ENCODE measurements around the gene LRRC1.

The LRRC1 gene

DNA sequence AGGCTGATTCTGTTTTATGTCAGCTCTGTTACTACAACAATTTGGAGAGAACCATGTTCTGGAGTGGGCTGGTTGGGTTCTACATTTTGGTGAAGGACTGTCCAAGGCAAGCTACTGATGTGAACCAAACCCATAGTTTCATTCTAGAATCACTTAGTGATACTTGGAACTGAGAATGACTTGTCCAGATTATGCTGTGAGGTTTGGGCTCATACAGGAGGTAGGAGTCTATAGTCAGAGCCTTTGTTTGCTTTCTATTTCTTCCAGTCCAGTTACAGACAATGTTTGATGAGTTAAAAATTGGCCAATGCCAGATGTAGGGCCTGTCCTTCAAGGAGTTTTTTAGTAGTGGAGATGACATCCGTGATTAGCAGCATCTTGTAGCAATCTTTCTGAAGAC is 97.9 kb downstream of the LRRC1 start:
- no peak for DNase-seq

DNA sequence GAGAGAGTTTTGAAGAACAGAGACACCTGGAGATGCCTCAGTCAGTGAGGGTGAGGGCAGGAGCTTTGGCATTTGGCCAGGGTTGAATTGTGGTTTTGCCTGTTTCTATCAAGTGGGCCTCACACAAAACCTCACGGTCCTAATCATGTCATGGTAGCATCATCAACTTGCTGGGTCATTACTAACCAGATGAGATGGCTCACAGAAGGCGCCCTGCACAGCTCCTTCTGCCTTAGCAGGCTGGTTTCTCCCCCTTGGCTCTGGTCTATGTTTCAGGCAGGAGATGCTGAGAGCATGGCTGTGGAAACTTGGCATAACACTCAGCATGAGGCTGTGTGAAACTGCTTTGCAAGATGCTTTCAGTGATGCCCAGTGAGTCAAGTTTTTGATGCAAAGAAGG is 99.3 kb downstream of the LRRC1 start:
- peak in 2 of 5 experiments; percentile 9 to 75 for DNase-seq

DNA sequence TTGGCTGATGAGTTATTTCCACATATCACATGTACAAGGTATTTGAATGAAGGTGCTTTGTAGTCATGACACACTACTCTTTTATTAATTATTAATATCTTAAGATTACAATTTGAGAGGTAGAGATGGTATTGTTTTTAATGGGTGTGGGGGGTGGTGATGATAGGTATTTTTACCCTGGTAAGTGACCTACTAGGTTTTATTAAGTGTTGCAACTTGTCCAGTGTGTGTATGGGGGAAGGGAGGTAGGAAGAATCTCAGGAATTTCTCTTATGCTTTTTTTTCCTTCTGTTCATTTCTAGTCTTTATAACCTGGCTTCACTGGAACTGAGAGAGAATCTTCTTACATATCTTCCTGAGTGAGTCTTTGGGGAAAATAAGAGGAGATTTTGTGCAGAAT is 101.4 kb downstream of the LRRC1 start:
- DNase-seq: no peak

DNA sequence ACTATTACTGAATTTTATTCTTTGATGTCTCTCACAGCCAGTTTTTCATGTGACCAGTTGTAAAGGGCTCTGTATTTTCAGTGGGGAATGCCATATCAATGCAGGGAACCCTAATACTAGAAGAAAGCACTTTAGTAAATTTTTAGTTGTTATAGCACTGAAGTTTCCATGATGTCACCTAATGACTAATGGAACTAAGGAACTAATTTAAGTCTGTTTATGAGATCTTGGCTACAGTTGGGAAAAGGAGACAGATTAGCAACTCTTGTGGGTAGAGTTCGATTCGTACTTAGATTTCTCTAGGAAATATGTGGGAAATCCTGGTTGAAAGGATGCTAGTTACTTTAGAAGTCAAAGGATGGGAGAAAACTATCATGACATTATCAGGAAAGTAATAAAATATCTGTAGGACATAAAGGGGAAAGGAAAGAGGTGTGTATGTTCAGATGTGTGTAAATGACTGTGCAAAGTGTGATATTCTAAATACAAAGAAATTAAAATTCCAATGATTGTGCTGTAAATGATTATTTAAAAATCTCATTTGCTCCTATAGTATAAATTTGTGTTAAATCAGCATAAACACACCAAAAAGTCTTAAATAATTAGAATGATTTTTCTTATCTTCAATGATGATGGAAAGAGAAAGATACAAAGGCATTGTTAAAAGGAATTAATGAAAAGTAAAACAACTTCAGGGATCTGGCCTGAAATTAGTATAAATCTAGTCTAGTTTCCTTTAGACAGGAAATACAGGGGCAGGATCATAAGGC is 103.4 kb downstream of the LRRC1 start:
- no peak for DNase-seq

DNA sequence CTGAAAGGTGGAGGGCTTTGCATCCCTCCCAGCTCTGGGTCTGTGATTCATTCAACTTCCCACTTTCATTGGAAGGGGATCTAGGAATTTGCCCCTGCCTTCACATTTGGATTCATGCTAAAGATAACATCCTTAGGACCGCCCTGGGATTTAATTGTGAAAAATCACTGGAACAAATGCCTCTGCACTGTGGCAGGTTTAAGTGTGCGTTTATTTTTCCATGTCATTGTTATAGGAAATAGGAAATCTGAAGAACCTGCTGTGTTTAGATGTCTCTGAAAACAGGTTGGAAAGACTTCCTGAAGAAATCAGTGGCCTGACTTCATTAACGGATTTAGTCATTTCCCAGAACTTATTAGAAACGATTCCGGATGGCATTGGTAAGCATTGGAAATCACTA is 104.7 kb downstream of the LRRC1 start:
- DNase-seq: no peak

DNA sequence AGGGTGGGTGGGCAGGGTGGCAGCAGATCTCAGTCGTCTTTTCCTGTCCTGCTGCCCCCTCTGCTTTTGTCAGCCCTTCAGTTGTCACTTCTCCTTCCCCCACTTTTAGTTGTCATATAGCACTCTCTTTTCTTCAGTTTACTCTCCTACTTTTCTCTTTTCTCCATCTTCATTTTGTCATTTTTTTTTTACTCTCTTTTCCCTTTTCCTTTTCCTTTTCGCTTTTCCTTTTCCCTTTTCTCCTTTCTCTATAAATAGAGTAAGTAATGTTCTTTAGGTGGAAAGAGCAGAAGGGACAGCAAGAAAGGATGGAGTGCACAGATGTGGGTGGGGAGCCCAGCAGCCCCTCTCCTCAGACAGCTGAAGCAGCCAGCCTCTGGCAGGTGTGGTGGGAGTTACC is 108.6 kb downstream of the LRRC1 start:
- no peak for DNase-seq

DNA sequence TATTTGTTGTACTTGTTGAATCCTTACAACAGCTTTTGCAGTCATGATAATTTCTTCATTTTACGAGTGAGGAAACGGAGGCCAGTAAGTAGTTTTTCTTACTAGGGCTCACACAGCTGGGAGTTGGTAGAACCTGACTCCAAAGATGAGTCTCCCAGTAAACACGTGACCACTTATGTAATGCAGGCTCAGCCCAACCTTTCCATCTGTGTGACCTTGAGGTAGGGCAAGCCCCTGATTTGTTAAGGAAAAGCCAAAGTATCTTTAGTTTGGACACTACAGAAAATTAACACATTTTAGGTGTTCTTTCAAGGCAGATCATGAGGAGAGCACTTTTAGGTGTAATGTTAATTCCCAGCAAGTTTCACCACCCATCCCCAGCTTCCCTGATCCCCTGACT is 111.3 kb downstream of the LRRC1 start:
- no peak for DNase-seq

DNA sequence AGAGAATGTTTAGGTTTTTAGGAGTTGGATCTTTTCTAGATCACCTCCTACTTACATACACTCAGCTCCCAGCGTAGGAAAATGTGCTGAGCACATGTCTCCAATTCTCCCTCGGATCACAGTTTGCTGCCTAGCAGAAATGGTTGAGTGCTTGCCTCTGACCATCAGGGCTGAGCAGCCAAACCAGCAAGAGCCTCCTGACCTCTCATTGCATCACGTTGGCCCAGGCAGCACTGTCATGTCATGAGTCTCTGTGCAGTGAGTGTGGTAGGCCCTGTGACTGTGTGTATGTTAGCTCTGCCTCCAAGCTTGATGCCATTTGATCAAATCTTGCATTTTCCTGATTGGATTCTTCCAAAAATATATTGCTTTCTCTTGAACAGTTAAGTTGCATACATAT is 112.0 kb downstream of the LRRC1 start:
- no peak for DNase-seq

DNA sequence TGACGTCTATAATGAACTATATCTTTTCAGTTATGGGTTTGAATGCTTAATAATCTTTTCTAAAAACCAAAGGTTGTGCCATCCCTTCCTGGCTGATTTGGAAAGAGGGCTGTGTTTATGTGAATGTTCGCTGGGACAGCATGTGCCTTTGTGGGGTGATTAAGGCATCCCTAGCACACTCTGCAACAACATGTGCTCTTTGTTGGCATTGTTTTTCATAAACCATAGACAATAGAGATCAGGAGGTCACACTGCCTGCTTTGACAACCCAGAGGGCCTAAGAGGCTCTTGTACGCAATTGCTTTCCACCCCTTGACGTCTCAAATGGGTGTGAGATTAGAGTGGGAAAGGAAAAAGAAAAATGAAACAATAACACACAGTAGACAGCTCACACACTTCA is 116.0 kb downstream of the LRRC1 start:
- no peak for DNase-seq

DNA sequence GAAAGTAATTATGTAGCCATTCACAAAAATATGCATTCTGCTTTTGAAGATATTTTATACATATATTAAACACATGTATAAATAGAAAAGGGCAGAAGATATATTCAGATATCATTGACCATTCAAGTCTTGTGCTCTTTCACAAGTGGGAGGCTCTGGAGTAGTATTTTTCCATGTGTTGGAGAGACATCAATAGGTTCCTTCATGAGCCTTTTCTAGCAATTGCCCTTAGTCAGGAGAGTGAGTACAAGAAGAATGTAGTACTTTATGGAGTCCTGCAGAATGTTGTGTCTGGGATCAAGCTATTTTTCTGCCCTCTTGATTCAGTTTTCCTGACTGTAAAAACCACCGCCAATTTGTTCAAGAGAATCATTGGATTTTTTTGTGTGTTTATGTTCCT is 117.9 kb downstream of the LRRC1 start:
- DNase-seq: no peak

DNA sequence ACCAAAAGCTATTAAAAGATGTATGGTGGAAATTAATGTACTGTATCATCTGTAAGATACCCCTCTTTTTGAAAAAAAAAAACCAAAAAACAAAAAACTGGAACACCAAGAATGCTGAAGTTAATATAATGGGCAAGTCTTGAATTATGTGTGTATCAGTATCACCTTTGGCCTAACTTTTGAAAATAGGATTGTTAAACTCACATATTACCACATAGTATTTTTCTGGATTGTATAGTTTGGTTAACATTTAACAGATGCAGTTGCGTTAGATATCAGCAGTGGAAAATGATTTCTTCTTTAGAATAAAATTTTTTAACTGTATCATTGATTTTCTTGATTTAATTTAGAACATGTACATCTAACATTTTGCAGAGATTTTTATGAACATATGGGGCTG is 118.5 kb downstream of the LRRC1 start:
- DNase-seq: no peak

DNA sequence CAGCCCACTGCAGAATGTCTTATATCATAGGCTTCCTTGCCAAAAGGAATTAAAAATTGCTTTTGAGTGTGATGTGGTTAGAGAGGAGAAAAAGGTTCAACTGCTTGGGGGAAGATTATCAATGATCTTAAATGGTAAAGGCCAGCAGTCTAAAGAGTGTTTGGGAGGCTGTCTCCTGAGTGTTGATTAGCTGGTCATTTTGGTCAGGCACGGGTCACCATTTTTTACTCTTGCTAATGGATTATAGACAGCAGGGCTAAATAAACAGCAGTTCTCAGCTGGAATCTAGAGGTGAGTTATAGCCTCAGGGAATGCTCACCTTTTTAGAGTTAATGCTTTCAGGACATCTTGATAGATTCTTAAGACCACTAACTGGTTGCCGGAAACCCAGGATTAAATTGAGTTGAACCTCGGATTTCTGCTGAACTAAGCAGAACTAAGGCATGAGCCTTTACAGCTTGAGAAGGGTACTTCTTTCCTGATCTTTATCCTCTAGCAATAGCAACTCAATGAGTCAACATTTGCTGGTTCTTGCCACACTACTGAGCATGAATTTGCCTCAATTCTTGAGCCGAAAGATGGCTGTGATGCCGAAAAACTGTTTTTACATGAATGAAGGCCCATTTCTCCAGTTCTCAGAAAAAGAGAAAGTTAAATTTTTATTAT is 120.4 kb downstream of the LRRC1 start:
- DNase-seq: no peak

DNA sequence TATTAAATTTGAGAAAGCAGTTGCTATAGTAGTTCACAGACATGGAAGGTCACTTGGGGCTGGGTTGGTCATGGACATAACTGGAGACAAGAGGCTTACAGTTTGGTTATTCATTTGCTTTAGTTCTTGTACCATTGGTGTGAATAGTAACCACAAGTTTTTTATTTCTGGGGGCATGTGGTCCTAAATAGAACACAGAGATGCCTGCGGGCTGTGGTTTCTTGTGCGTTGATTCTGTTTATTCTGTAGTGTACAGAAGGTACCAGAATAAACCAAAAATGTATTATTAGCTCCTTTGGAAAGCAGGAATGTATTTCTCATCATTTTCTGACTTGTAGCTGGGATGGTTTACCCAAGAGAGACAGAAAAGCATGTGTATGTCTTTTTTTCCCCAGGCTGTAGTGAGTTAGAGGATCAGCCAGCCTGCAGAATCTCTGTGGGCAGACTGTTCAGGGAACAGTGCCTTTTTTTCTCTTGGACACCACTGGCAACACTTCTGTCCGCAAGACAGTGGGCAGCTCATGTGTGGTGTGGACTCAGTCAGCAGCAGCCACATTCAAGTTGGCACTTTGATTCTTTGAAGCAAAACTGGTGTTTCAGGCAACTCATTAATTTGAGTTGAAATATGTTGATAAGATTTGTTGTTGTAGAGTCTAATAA is 122.1 kb downstream of the LRRC1 start:
- no peak for DNase-seq

DNA sequence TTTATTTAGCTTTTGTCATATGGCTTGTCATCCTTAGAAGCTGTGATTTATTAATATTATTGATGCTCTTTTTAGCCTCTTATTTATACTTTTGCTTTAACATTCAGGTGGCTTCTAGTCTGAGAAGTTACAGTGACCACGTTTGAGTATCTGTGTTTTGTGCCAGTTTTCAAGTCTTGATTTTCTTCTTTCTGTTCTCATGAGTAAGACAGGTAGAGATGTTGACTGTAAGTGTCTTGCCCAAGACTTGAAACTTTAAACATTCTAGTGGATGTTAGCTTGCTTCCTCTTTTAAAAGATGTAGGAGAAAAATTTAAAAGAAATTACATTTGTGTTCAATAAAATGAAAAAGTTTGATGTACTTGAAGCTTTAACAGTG is 122.6 kb downstream of the LRRC1 start:
- no peak for DNase-seq

DNA sequence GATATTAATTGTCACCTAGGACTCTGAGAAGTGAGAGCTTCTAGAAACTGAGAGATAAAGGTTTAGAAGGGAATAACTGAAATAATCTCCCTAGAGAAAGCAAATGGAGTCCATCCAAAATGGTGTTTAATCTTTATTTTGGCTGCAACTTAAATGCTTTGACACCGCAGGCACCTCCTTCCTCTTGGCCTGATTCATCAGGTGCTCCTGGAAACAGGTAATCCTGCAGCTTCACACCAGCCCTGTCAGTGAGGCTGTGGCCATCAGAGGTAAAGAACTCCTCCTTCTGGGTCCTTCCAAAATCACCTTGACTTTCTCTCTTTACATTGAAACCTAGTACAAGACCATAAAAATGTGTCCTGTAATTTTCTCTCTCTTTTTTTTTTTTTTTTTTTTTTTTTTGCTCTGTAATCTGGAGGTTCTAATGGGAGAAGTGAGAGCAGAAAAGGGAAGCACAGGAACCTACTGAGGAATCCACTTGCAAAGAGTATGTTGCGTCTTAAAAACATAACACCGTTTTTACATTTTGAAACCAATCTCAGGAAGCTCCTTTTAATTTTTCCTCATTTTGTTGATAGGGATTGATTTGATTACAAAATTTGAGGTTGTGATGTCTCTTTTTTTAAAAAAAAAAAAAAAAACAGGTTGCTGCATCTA is 124.2 kb downstream of the LRRC1 start:
- no peak for DNase-seq

DNA sequence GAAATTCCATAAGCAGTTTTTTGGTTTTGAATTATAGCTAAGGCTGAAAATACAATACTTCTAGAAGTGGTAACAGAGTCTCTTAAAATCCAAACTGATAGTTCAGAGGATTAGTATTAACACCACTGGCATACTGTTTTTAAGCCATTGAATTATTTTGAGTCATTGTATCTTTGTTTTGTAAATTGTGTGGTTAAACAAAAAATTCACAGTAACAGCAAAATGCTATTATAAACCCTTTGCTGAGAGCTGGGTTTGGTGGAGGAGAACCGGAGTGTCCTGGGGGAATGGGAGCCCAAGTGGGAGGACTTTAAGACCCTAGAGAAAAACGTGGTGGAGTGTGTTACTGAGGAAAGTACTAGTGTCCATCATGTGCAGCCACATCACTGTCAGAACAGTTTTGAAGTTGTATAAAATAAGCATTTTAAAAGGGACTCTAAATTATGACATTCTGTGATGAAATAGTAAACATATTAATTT is 125.1 kb downstream of the LRRC1 start:
- DNase-seq: no peak

DNA sequence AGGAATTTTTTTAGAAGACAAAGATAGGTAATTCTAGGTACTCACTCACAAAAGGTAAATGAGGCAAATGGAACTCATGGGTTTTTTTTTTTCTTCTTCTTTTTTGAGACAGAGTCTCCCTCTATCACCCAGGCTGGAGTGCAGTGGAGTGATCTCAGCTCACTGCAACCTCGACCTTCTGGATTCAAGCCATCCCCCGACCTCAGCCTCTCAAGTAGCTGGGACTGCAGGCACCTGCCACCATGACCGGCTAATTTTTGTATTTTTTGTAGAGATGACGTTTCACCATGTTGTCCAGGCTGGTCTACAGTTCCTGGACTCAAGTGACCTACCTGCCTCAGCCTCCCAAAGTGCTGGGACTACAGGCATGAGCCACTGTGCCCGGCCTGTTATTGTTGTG is 126.1 kb downstream of the LRRC1 start:
- DNase-seq: no peak

DNA sequence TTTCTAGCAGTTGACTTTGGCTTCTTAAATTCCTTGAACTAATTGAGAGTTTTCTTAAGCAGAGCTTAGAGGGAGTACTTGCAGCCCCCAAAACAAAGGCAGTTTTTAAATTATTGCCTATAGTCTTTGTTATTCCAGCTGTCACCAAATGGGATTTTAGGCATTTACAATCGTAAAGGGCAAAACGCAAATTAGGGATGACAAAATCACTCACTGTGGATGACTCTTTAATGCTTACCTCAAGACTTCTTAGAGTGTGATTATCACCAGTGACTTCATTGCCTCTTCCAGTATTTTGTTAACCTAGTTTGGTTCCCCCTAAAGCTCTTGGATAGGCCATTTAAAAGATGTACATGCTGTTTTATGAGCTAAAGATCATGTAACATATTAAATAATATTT is 126.8 kb downstream of the LRRC1 start:
- DNase-seq: no peak

DNA sequence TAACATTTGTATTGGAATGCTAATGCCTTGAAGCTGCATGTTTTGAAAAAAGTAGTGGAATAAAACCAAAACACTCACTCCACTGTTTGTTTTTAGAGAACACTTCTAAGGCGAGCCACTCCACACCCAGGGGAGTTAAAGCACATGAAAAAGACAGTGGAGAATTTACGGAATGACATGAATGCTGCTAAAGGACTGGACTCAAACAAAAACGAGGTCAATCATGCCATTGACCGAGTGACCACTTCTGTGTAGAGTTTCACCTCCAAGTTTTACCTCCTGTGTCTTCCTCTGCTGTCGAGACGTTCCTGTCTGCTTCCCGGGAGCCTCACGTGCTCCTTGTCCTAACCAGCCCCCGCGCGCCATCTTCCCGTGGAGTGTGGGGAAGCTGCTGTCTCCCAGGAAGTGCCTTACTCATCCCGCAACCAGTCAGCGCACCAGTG is 127.8 kb downstream of the LRRC1 start:
- DNase-seq: no peak

DNA sequence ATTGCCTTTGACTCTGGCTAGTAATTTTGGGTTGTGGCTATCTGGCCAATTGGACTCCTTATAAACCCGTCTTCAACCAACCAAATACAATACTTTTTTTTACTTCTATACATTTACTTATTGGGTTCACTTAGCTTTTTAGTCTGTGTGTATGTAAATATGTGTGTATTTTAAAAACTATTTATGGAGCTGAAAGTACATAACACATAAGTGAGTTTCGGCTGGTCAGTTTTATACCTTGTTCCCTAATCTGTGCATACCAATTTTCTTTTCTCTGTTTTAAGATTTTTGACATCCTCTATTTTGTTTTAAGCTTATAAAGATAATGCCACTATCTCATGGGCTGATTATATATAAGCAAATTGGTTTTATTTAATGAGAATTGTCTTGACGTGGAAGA is 129.5 kb downstream of the LRRC1 start:
- DNase-seq: no peak

DNA sequence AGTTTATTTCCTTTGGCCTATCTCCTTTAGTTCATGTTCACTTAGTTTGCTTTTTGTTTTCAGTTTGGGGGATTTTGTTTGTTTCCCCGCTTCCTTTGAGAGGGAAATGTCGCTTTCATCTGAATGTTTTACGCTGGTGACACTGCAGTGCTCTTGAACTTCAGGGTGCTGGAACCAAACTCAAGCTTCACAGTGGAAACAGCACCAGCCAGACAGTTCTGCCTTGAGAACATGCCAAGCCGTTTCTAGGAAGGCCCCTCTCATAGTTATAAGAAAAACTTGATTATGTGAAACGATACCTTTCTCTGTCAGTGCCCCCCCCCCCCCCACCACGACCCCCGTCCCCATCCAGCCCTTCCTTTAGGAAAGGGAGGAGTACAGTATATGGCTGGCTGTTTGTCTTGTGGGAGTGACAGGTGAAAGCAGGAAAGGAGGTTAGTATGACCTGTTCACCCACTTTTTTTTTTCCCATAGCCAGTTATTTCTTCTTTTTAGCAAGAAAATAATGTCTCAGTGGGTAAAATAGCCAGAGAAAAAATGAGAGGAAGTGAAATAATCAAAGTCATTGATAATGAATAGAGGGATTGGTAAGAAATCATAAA is 130.1 kb downstream of the LRRC1 start:
- no peak for DNase-seq

DNA sequence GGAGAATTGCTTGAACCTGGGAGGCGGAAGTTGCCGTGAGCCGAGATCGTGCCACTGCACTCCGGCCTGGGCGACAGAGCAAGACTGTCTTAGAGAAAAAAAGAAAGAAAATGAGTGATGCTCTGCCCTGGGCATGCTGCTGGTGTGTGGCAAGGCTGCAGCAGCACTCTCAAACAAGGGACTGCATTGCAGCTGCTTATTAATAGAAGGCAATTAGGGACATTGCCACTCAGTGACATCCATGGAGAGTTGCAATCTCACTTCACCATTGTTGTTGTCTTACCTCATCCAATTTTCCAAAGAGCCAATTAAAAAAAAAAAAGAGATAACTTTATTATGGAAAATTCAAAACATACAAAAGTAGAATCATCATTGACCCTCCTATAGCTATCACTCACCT is 131.1 kb downstream of the LRRC1 start:
- no peak for DNase-seq

DNA sequence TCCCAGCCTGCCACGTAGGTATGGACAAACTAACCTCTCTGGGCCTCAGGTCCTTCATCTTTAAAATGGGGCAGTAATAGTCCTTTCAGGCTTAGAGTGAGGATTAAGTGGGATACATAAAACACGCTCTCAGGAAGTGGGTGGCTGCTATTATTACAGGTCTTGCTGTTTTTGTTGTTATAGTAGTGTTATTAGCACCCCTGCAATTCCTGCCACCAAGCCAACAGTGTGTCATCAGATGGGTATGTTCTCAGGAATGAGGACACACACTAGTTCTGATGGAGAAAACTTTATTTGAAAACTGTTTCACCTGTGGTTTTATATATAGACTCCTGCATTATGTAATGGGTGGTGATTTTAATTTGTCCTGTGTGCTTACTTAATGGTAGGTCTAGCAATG is 131.7 kb downstream of the LRRC1 start:
- DNase-seq: no peak
